Measurements from ENCODE around the gene ZC4H2. TPM values are rescaled to one million over a fixed set of nuclear protein-coding genes. Genes with fewer than 3 reads are reported as not detected.

ZC4H2 gene
- total and polyA plus RNA-seq, 2 of the 4 experiments (the other 2 are of a cell fraction), result 10.6 to 13.6 TPM

GRCh38 chrX:65017451-65017850 is 41.2 kb upstream of the ZC4H2 start:
- ChIA-PET POLR2A (ENCODE audit: unreplicated experiment) (no interaction called here), CTCF (no interaction called here)
- Histone ChIP-seq H3K9ac (ENCODE audit: low read depth, low read length) (no peak overlapping the region), H3K36me3 (ENCODE audit: control insufficient read depth, insufficient read depth, low read length) (no peaks in the 10 kb centered on the region), H2AFZ (replicated peaks; ENCODE audit: low read length, poor library complexity) (no peak overlapping the region), H2BK5ac (ENCODE audit: low read depth, low read length, poor library complexity, severe bottlenecking) (no peak overlapping the region), H3K9me3 (ENCODE audit: control insufficient read depth, insufficient read depth, low read length) (no peaks in the 10 kb centered on the region), H3K27me3 (ENCODE audit: control insufficient read depth, insufficient read depth, low read length) (no peaks in the 10 kb centered on the region), H3K9me1 (ENCODE audit: insufficient read depth, low read length) (no peaks in the 10 kb centered on the region), H3K4me1 (ENCODE audit: control insufficient read depth, insufficient read depth, low read length) (no peaks in the 10 kb centered on the region), H3K14ac (replicated peaks; ENCODE audit: low read depth, low read length) (no peak overlapping the region), H3K4me3 (ENCODE audit: insufficient read depth, low read depth, low read length) (no peak overlapping the region), H2BK15ac (ENCODE audit: low read depth, low read length) (no peak overlapping the region), H4K8ac (ENCODE audit: low read depth in 2 of 2, low read length in 2 of 2) (no peak overlapping the region), H3K18ac (ENCODE audit: low read depth, low read length) (no peak overlapping the region), H3K23ac (ENCODE audit: low read depth, low read length) (no peak overlapping the region), H4K91ac (ENCODE audit: insufficient read depth, low read depth, low read length) (no peak overlapping the region), H3K56ac (ENCODE audit: extremely low read depth, insufficient read depth, low read length) (no peak overlapping the region), H3K27ac (ENCODE audit: insufficient read depth, low read length) (no peak overlapping the region), H4K20me1 (ENCODE audit: insufficient read depth, low read length) (no peaks in the 10 kb centered on the region), H2AK9ac (replicated peaks; ENCODE audit: low read depth, low read length, poor library complexity) (no peak overlapping the region), H3K4ac (ENCODE audit: low read depth, low read length) (no peak overlapping the region), H2BK120ac (ENCODE audit: low read depth, low read length) (no peak overlapping the region), H2BK20ac (ENCODE audit: low read depth, low read length) (no peak overlapping the region), H3K4me2 (ENCODE audit: low read depth, low read length) (no peak overlapping the region), H3K79me1 (ENCODE audit: low read depth in 1 of 2, low read length in 2 of 2) (no peaks in the 10 kb centered on the region), H2AK5ac (ENCODE audit: low read depth, low read length) (no peak overlapping the region), H4K5ac (ENCODE audit: low read depth, low read length) (no peak overlapping the region)
- ATAC-seq (ENCODE audit: low read depth) (no peak), DNase-seq (no peak)
- intact Hi-C loops (cut with micrococcal nuclease), result no loop called here
- TF ChIP-seq SMC3 (IDR thresholded peaks at IDR 0.05; ENCODE audit: low read depth, low read length) (no peak), RAD21 (IDR thresholded peaks at IDR 0.05; ENCODE audit: low read length) (no peak), RCOR1 (IDR thresholded peaks at IDR 0.05; ENCODE audit: insufficient replicate concordance, low read length) (no peak), POLR2A (IDR thresholded peaks at IDR 0.05; ENCODE audit: low read depth, low read length) (no peak), NFE2L2 (IDR thresholded peaks at IDR 0.05; ENCODE audit: low read depth, low read length) (no peak), BHLHE40 (IDR thresholded peaks at IDR 0.05; ENCODE audit: low read depth, low read length) (no peak)
- in situ Hi-C loops (cut with MboI; ENCODE audit: low sequenced_read_pairs), result no loop called here
- WGBS, 2 experiments (ENCODE audit: extremely low coverage in 2 of 2, insufficient read length in 1 of 2), result no CpG with 5 or more reads among the region's 1 CpG
- dilution Hi-C loops (cut with HindIII; ENCODE audit: low sequenced_read_pairs, unreplicated experiment), result no loop called here
- no TSS peak for BruUV-seq (replicated peaks)

All from IMR-90 (cell line).